Smooth muscle cell (in vitro differentiated cells): Measurements from ENCODE around the gene SRPRB. TPM values are rescaled to one million over a fixed set of nuclear protein-coding genes. Genes with fewer than 3 reads are reported as not detected.

Experiments used
- DNase-seq: peaks from one replicate; lab custom pipeline; 2025; ENCODE audit not compliant: unreplicated experiment; lab: John Stamatoyannopoulos, UW
- H2AFZ ChIP-seq: fragments of 200-600 bp; sonication (generic); 2 replicates; pipeline ENCODE4 v1.6.0; 2016; ENCODE audit warnings: antibody characterized with exemption, low read depth, mild to moderate bottlenecking
- H3F3A ChIP-seq: fragments of 200-600 bp; sonication (generic); 2 replicates; pipeline ENCODE4 v1.6.0; 2017; ENCODE audit warnings: antibody characterized with exemption, low read depth
- H3K27ac ChIP-seq: fragments of 200-600 bp; sonication (generic); 2 replicates; pipeline ENCODE4 v1.5.1; 2016; ENCODE audit warnings: low read depth, mild to moderate bottlenecking
- H3K27me3 ChIP-seq: fragments of 200-600 bp; sonication (generic); 2 replicates; pipeline ENCODE4 v1.6.1; 2016; ENCODE audit warnings: low read depth, mild to moderate bottlenecking
- H3K36me3 ChIP-seq: fragments of 200-600 bp; sonication (generic); 2 replicates; pipeline ENCODE4 v1.5.1; 2016; ENCODE audit warnings: low read depth
- H3K4me1 ChIP-seq: fragments of 200-600 bp; sonication (generic); 2 replicates; pipeline ENCODE4 v1.5.1; 2016; ENCODE audit warnings: low read depth
- H3K4me2 ChIP-seq: fragments of 200-600 bp; sonication (generic); 2 replicates; pipeline ENCODE4 v1.6.0; 2016; ENCODE audit warnings: mild to moderate bottlenecking
- H3K4me3 ChIP-seq: fragments of 200-600 bp; sonication (generic); 2 replicates; pipeline ENCODE4 v1.5.1; 2016; ENCODE audit warnings: mild to moderate bottlenecking
- H3K79me2 ChIP-seq: fragments of 200-600 bp; sonication (generic); 2 replicates; pipeline ENCODE4 v1.6.0; 2016; ENCODE audit warnings: low read depth, mild to moderate bottlenecking
- H3K9ac ChIP-seq: fragments of 200-600 bp; sonication (generic); 2 replicates; pipeline ENCODE4 v1.6.0; 2016; ENCODE audit warnings: low read depth
- H3K9me3 ChIP-seq: fragments of 200-600 bp; sonication (generic); replicated peaks from 2 replicates; pipeline ENCODE4 v1.5.1; 2016; ENCODE audit warnings: low read depth
- H4K20me1 ChIP-seq: fragments of 200-600 bp; sonication (generic); 2 replicates; pipeline ENCODE4 v1.6.0; 2016; ENCODE audit warnings: low read depth
- WGBS: methylation state at CpG from one replicate; pipeline ENCODE4 v1.1.7; 2016; ENCODE audit warnings: low lambda C conversion rate; 5-methylcytosine and 5-hydroxymethylcytosine counted together
- polyA plus RNA-seq: library from polyadenylated mRNA; unstranded; fragments of >200 nt; fragmentation: Nextera tagmentation; extraction: Ambion mirVana; gene quantifications from 2 replicates; pipeline ENCODE4 v1.2.1, GENCODE V29; 2016
- total RNA-seq: library from RNA; depleted of rRNA; stranded (reverse); fragments of >200 nt; gene quantifications from 2 replicates; pipeline ENCODE4 v1.2.3, GENCODE V29; 2014
- TF ChIP-seq, protein P1 (sequence below): fragments of 200-600 bp; sonication (generic); IDR thresholded peaks from 2 replicates; pipeline ENCODE4 v1.5.1; 2017; ENCODE audit warnings: borderline replicate concordance, mild to moderate bottlenecking, antibody characterized with exemption; ENCODE audit not compliant: insufficient read depth, poor library complexity, severe bottlenecking

Gene SRPRB
- total and polyA plus RNA-seq, 2 experiments from 2014 or later = 59.3 to 78.9 TPM

DNA sequence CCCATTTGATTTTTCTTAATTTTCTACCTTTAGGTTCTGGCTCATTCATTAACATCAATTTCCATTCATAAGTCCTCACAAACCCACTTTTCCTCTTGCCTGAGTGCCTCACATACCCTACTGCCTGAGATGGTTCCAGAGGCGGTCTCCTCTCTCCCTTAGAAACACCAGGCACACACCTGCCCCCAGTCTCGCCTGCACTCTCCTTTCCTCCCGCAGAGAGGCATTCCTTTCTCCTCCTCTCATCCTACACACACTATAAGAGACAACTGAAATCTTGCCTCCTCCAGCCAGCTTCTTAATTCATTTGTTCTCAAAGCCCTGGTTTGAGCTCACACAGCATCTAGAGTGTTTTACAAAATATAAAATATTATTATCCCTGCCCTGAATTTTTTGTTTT is 31.9 kb upstream of the SRPRB start:
- Histone ChIP-seq H3F3A (no peaks in the 10 kb centered on the region), H3K27ac (no peak overlapping the region), H3K4me2 (no peak overlapping the region), H3K9me3 (no peaks in the 10 kb centered on the region), H3K79me2 (no peaks in the 10 kb centered on the region), H4K20me1 (no peaks in the 10 kb centered on the region), H3K27me3 (no peaks in the 10 kb centered on the region), H3K9ac (no peak overlapping the region), H2AFZ (no peak overlapping the region), H3K4me1 (no peaks in the 10 kb centered on the region), H3K4me3 (no peak overlapping the region), H3K36me3 (no peaks in the 10 kb centered on the region)
- DNase-seq = no peak
- TF ChIP-seq, protein P1, sequence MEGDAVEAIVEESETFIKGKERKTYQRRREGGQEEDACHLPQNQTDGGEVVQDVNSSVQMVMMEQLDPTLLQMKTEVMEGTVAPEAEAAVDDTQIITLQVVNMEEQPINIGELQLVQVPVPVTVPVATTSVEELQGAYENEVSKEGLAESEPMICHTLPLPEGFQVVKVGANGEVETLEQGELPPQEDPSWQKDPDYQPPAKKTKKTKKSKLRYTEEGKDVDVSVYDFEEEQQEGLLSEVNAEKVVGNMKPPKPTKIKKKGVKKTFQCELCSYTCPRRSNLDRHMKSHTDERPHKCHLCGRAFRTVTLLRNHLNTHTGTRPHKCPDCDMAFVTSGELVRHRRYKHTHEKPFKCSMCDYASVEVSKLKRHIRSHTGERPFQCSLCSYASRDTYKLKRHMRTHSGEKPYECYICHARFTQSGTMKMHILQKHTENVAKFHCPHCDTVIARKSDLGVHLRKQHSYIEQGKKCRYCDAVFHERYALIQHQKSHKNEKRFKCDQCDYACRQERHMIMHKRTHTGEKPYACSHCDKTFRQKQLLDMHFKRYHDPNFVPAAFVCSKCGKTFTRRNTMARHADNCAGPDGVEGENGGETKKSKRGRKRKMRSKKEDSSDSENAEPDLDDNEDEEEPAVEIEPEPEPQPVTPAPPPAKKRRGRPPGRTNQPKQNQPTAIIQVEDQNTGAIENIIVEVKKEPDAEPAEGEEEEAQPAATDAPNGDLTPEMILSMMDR = no peak
- 68% methylated on average over 3 of the region's 3 CpGs for WGBS

GRCh38 chr3:133775309-133775708 is 30.3 kb upstream of the SRPRB start:
- Histone ChIP-seq H3K27ac (no peak overlapping the region), H3K79me2 (no peaks in the 10 kb centered on the region), H3F3A (no peaks in the 10 kb centered on the region), H3K4me2 (no peak overlapping the region), H3K4me3 (no peak overlapping the region), H3K36me3 (no peaks in the 10 kb centered on the region), H2AFZ (no peak overlapping the region), H4K20me1 (no peaks in the 10 kb centered on the region), H3K4me1 (no peaks in the 10 kb centered on the region), H3K27me3 (no peaks in the 10 kb centered on the region), H3K9ac (no peak overlapping the region), H3K9me3 (no peaks in the 10 kb centered on the region)
- DNase-seq = no peak
- 93% methylated on average over 9 of the region's 9 CpGs for WGBS
- TF ChIP-seq, protein P1 = no peak

DNA sequence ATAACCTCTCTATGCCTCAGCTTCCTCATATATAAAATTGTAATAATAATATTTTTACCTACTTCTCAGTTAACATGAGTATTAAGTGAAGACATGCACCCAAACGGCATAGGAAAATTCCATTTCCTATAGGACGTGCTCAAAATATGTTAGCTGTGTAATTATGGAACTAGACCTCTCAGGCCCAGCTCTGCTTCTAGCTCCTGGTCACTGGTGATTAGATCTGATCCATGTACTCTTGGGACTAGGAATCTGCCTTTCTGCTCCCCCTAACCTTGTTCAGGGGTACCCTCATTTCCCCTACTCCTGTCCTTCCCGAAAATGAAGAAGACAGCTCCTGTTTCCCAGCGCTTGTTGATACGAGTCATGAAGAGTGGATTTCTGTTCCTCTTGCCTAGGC is 29.8 kb upstream of the SRPRB start:
- TF ChIP-seq, protein P1 = no peak
- Histone ChIP-seq H3K4me3 (no peak overlapping the region), H3K36me3 (no peaks in the 10 kb centered on the region), H3F3A (no peaks in the 10 kb centered on the region), H3K27ac (no peak overlapping the region), H3K4me2 (no peak overlapping the region), H3K79me2 (no peaks in the 10 kb centered on the region), H3K9me3 (no peaks in the 10 kb centered on the region), H3K4me1 (no peaks in the 10 kb centered on the region), H3K9ac (no peak overlapping the region), H4K20me1 (no peaks in the 10 kb centered on the region), H2AFZ (no peak overlapping the region), H3K27me3 (no peaks in the 10 kb centered on the region)
- no peak for DNase-seq
- WGBS = 94% methylated on average over 5 of the region's 5 CpGs

GRCh38 chr3:133776794-133777438 is 28.7 kb upstream of the SRPRB start:
- Histone ChIP-seq H3K9me3 (no peaks in the 10 kb centered on the region), H2AFZ (no peak overlapping the region), H3K36me3 (no peaks in the 10 kb centered on the region), H3K4me1 (no peaks in the 10 kb centered on the region), H3K27me3 (no peaks in the 10 kb centered on the region), H3K4me2 (no peak overlapping the region), H3K27ac (no peak overlapping the region), H3K79me2 (no peaks in the 10 kb centered on the region), H3K4me3 (no peak overlapping the region), H3K9ac (no peak overlapping the region), H4K20me1 (no peaks in the 10 kb centered on the region), H3F3A (no peaks in the 10 kb centered on the region)
- TF ChIP-seq, protein P1 = no peak
- WGBS = 96% methylated on average over 7 of the region's 7 CpGs
- no peak for DNase-seq
